ACHN (cell line): ENCODE measurements around the gene GSTT2.
"Not testable (repeated sequence)": the region's sequence is repeated elsewhere in the genome, so short reads cannot be mapped to it uniquely, and the experiment has no call there.

ENCODE experiments used
- DNase-seq: peaks from one replicate; pipeline ENCODE4 v3.0.0-alpha.2; 2015
- in situ Hi-C: cut with HindIII; loops from 2 replicates; pipeline ENCODE4 v1.10.0; 2017; ENCODE audit warnings: low sequenced_read_pairs, low pct_ligation_motif_present, low pct_unique_long_range_greater_than_20kb

GSTT2 gene

DNA sequence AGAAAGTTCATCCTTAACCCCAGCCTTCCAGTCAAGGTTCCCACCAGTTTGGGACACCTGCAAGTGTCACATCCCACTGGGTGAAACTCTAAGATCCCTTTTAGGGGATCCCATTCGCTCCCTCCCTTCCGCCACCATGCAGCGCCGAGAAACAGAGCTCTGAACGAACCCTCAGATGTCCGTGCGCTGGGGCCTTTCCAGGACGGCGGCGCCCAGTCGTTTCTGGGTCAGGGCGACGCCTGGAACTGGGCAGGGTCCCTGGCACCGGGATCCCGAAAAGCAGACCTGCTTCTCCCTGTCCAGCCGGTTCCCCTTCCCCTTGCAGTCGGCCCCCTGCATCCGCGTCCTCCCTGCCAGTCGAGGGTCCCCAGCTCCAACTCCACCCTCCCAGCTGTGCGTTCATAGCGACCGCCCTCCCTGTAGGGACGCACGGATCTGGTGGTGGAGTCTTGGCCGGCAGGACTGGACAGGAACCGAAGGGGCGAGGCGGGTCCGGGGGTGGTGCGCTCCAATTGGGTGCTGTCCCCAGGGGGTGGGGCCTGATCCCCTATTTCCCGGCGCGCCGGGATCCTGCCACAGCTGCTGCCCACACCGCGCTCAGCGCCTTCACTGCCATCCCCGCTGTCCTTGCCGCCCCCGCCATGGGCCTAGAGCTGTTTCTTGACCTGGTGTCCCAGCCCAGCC, at the start of gene GSTT2:
GSTT2 (plus strand) TSS at position 578 of the 684 bp plus-strand sequence.
- DNase-seq, in situ Hi-C loops: not testable (repeated sequence)

DNA sequence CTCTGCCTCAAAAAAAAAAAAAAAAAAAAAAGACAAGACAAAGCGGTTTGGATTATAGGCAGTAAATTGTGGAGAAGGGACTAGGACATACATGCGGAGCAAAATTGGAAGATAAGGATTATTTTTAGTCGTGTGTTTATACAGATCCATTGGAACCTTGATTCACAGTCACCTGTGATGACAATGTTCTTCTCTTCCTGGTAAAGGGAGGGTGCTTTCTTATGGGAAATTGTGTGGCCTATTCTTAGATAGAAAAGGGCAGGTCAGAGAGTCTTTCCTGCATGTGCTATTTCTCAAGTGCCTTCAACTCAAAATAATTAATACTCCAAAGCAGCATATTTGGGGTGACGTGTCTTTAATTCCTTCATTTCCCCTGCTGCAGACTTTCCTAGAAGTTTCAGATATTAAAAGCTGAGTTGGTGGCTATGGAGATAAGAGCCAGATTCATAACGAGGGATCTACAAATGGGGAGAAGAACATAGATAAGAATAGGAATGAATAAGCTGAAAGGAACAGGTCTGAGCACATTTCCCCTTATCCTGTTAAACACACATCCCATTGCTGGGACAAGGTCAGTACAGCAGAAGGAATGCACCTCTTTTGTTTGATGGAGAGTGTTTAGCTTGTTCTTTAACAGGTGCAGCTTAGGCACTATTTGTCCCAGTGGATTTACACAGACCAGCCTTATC, 41.5 kb upstream of the GSTT2 start:
- in situ Hi-C loops, result no loop called here
- no peak for DNase-seq

DNA sequence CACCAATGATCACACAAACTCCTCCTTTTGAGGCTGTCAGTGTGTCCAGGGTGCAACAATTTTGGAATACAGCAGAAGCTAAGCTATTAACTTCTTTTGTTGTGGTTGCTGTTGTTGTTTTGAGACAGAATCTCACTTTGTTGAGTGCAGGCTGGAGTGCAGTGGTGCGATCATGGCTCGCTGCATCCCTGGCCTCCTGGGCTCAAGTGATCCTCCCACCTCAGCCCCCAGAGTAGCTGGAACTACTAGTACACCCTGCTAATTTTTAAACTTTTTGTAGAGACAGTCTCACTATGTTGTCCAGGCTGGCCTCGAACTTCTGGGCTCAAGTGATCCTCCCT, 40.9 kb upstream of the GSTT2 start:
- in situ Hi-C loops, result no loop called here
- DNase-seq, result no peak

DNA sequence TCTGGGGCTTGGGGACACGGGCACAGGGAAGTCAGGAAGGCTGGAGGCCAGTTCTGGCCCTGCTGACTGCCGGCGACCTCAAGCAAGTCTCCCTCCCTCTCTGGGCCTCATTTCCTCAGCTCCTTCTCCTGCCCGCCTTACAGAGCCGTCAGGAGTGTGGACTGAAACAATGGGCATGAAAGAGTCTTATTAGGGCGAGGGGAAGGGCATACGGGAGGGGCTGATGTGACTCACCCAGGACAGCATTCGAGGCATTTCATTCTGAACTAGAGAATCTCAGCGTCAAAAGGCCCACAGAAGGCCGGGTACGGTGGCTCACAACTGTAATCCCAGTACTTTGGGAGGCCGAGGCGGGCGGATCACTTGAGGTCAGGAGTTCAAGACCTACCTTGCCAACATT, 39.8 kb upstream of the GSTT2 start:
- in situ Hi-C loops, DNase-seq: not testable (repeated sequence)

DNA sequence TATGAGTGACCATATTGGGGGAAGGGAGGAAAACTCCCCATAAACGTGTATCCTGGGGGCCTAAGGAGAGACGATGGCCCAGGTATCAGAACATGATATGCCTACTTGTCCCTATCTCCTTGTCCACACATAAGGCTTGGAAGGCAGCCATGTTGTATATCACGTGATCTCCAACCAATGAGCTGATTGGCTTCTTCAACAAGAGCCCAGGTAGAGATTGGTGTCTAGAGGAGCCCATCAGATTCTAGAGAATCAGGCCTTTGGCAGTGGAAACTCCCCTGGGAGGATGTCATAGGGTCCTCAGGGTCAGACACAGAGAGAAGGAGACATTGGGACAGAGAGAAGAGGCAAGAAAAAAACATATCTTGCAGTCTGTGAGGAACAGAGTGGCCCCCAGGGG, 32.5 kb upstream of the GSTT2 start:
- DNase-seq, in situ Hi-C loops: not testable (repeated sequence)

DNA sequence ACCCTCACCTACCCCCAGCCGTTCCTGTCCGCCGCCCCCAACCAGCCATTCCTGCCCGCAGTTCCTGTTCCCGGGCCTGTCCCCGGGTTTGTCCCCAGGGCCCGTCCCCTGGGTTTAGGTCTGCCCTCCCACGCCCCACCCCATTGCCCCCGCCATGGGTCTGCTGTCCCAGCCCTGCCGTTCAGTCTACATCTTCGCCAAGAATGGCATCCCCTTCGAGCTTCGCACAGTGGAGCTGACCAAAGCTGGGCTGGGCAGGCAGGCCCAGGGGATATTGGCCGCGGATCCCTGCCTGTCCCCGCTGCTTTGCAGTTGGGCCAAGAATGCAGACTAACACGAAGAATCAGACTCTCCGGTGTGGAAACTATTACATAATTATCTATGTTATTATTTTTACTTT, 30.2 kb upstream of the GSTT2 start:
- DNase-seq, in situ Hi-C loops: not testable (repeated sequence)

DNA sequence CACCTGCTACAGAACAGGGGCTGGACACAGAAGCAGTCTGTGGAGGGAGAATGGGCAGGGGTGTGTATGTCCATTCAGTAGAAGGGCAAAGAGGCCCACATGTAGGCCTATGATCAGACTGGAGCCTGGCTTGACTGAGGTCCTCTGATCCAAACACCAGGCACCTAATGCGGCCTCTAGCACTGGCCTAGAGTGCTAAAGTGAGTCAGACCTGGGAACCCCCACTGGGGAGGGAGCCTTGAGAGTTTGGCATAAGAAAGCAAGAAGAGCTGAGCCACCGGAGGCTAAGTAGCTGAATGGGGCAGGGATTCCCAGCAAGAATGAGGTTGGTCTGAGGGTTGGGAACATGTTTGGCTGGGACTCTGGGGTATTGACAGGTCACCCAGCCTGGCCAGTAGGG, 28.6 kb upstream of the GSTT2 start:
- DNase-seq, in situ Hi-C loops: not testable (repeated sequence)

DNA sequence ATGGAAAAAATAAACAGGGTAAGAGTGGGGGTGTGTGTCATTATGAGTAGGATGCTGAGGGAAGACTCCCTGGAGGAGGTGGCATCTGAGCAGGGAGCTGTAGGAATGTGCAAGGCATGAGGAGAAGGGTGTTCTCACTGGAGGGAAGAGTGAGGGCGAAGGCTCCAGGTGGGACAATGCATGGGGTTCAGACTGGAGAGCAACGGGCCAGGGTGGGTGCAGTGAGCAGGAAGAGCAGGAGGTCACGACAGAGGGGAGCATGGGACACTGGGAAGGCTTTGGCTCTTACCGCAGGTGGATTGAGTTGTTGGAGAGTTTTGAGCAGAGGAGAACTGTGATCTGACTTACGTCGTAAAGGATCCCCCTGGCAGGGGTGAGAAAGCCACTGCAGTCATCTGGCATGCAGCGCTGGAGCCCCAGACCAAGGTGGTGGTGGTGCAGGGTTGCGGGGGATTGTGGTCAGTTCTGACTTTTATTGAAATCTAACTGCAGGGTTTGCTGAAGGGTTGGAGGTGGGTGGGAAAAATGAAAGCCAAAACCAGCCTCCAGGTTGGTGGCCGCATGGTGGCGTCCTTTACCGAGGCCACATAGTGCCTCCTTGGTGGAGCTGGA, 27.0 kb upstream of the GSTT2 start:
- DNase-seq, in situ Hi-C loops: not testable (repeated sequence)

DNA sequence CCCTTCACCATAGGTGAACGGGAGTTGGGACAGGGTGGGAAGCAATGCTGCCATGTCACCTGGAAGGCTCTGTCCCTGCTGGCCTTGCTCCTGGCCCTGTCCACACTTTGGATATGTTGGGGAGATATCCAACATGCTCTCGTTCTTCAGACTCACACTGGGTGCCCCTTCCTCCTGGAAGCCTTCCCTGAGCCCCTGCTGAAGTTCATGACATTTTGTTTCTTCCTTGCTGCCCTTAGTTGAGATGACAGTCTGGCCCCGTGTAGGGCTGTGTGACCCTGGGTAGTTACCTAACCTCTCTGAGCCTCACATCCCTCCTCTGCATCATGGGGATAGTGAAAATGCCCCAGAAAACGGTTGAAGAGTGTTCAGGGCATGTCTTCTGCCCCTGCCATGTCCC, 26.4 kb upstream of the GSTT2 start:
- in situ Hi-C loops, DNase-seq: not testable (repeated sequence)

DNA sequence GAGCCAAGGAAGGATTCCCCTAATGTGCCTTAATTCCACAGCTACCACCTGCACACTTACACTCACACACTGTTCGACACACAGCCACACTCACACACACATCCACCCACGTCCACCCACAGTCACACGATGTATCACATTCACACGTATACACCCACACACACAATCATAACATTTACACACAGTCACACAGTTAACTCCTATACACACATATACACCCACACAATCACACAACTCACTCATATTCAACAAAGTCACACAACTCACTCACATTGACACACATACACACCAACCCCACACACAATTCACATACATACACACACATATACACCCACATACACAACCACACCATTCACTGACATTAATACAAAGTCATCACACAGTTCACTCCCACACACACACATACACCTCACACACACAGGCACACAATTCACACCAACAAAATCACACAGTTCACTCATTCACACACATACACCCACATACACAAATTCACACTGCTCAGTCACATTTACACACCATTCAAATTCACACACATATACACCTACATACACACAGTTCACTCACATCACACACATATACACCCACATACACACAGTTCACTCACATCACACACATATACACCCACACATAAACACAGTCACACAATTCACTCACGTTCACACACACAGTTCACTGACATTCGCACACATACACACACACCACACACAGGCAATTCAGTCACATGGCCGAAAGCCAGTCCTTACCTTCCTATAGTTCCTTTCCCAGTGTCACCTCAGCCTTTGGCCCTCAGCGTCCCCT, 25.5 kb upstream of the GSTT2 start:
- DNase-seq, in situ Hi-C loops: not testable (repeated sequence)

DNA sequence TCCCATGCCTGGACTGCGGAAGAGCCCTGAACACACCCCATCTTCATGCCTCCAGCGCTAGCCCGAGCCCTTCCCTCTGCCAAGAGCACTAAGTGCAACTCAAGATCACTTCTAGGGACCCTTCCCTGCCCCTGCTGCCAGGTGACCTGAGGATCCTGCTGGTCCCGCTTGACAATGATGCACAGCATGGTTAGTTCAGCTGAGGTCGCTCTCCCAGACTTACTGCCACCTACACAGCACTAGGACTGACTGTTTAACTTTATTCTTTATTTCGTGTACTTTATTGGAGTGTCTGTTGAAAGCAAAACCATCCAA, 25.0 kb upstream of the GSTT2 start:
- in situ Hi-C loops, result not testable (repeated sequence)

DNA sequence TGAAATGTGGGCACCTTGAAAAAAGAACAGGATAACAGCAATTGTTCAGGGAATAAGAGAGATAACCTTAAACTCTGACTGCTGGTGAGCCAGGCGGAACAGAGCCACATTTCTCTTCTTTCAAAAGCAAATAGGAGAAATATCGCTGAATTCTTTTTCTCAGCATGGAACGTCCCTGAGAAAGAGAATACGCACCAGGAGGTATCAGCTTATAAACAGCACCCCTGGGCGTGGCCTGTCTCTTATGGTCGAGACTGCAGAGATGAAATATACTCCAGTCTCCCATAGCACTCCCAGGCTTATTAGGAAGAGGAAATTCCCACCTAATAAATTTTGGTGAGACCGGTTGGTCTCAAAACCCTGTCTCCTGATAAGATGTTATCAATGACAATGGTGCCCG, 24.0 kb upstream of the GSTT2 start:
- in situ Hi-C loops, DNase-seq: not testable (repeated sequence)

More for the DNA sequence above, 25.0 kb upstream of the GSTT2 start:
- not testable (repeated sequence) for DNase-seq

DNA sequence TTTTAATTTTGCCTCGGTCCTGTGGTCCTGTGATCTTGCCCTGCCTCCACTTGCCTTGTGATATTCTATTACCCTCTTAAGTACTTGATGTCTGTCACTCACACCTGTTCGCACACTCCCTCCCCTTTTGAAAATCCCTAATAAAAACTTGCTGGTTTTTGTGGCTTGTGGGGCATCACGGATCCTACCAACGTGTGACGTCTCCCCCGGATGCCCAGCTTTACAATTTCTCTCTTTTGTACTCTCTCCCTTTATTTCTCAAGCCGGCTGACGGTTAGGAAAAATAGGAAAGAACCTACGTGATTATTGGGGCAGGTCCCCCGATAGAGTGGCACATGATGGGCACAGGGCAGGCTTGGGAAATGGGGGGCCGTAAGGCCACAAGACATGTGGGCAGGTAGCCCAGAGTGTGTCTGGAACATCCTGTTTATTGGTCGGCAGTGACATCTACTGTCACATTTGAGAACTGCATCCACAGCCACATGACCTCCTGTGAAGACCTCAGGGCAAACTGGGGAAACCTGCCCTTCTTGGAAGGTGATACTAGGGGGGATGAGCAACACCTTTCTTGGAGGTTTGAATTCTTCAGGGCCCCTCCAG, 23.5 kb upstream of the GSTT2 start:
- in situ Hi-C loops, result not testable (repeated sequence)
- peak; percentile 73 for DNase-seq

DNA sequence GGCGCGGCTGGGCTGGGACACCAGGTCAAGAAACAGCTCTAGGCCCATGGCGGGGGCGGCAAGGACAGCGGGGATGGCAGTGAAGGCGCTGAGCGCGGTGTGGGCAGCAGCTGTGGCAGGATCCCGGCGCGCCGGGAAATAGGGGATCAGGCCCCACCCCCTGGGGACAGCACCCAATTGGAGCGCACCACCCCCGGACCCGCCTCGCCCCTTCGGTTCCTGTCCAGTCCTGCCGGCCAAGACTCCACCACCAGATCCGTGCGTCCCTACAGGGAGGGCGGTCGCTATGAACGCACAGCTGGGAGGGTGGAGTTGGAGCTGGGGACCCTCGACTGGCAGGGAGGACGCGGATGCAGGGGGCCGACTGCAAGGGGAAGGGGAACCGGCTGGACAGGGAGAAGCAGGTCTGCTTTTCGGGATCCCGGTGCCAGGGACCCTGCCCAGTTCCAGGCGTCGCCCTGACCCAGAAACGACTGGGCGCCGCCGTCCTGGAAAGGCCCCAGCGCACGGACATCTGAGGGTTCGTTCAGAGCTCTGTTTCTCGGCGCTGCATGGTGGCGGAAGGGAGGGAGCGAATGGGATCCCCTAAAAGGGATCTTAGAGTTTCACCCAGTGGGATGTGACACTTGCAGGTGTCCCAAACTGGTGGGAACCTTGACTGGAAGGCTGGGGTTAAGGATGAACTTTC, 18.7 kb upstream of the GSTT2 start, which contains the start of gene GSTT2B:
GSTT2B (minus strand) TSS at position 112 of the 688 bp plus-strand sequence; CDS start at position 48, 64 bp downstream.
- DNase-seq, in situ Hi-C loops: not testable (repeated sequence)

DNA sequence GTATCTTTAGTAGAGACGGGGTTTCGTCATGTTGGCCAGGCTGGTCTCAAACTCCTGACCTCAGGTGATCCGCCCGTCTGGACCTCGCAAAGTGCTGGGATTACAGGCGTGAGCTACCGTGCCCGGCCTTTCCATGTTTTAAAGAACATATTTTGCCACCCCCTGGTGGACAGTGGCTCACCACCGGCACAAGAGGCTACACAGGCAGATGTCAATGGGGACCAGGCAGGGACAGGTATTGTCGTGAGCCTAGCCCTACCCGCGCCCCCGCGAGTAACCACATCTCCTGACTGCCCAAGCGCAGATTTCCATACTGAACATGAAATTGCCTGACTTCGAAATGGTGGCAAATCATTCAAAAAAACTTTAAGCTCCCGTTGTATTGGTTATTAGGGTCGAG, 13.8 kb upstream of the GSTT2 start:
- in situ Hi-C loops, DNase-seq: not testable (repeated sequence)

DNA sequence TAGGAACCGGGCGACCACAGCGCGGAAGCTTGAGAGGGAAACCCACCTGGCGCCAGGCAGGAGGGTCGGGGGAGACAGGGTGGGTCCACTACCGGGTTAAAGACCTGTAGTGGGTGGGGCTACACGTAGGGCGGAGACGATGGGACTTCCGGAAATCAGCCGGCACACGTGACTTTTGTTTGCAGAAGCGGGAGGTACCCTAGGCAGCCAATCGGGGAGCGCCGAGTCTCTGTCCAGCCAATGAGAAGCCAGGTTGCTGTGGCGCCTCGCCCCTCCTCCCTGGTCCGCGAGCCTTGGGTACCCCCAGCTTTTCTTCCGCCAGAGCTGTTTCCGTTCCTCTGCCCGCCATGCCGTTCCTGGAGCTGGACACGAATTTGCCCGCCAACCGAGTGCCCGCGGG, 13.4 kb upstream of the GSTT2 start, which contains the start of gene DDTL:
DDTL (plus strand) TSS at position 321 of the 400 bp plus-strand sequence; CDS start at position 348, 27 bp downstream.
- DNase-seq, in situ Hi-C loops: not testable (repeated sequence)

DNA sequence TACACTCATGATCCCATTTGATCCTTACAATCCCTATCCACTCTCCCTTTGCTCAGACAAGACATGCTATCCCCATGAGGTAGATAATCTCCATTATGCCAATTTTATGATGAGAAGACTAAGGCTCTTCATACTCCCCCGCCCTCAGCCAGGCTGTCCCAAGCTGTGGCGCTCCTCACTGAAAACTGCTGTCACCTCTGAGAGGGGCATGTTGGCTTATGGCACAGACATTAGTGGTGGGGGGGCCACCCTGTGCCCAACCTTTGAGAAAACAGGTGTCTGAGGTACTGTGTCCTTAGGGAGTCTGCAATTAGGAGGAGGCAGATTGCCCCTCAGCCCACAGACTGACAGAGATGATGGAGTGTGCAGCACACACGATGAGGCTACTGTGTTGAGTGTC, 10.9 kb upstream of the GSTT2 start:
- no peak for DNase-seq
- in situ Hi-C loops, result no loop called here

DNA sequence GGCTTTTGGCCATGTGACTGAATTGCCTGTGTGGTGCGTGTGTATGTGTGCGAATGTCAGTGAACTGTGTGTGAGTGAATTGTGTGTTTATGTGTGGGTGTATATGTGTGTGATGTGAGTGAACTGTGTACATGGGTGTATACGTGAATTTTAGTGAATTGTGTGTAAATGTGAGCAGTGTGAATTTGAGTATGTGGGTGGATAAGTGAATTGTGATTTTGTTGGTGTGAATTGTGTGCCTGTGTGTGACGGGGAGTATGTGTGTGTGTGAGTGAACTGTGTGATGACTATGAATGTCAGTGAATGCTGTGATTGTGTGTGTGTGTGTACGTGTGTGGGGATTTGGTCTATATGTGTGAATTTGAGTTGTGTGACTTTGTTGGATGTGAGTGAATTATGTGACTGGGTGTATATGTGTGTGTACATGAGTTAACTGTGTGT, 9.7 kb upstream of the GSTT2 start:
- DNase-seq, result no peak
- in situ Hi-C loops, result no loop called here
